Tibial nerve (tissue), 4 donors: ENCODE results near the gene CCDC9B.

Experiments used
- CTCF ChIP-seq, 5 experiments: fragments of 200-600 bp in 3 of 5; fragments of 450-650 bp in 2 of 5; sonication (generic) in 3 of 5; IDR thresholded peaks; one replicate each; pipeline ENCODE4 v1.5.1; 2016 to 2019; ENCODE audit warnings: antibody characterized with exemption in 5 of 5, mild to moderate bottlenecking in 3 of 5, moderate library complexity in 2 of 5
- EP300 ChIP-seq, 2 donors: sonication (generic); formaldehyde crosslinking; IDR thresholded peaks; one replicate each; pipeline ENCODE4 v1.6.1; 2017; ENCODE audit warnings: antibody characterized with exemption in 2 of 2, mild to moderate bottlenecking in 1 of 2
- POLR2A ChIP-seq, 2 donors: fragments of 450-650 bp; IDR thresholded peaks; one replicate each; pipeline ENCODE4 v1.6.1; 2017; ENCODE audit warnings: antibody characterized with exemption in 2 of 2, mild to moderate bottlenecking in 2 of 2, moderate library complexity in 2 of 2

DNA sequence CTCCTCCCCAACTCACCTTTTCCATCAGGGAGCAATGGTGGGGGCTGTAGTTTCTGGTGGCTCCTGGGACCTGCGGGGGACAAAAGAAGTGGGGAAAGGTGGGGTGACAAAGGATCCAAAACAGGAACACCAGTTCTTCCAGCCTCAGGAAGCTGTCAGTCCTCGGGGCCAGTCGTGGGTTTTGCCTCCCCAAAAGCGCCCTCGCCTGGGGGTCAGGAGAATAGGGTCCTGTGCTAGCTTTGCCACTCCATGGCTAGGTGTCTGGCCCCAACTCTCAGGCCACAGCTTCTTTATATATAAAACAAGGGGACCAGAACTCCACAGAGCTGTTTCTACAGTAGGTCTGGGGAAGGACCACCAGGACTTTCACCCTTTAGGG, 4.0 kb downstream of the CCDC9B start:
- peak in 1 of 5 experiments; percentile 9 for TF ChIP-seq CTCF (IDR thresholded peaks at IDR 0.05)
- no peak for TF ChIP-seq EP300 (IDR thresholded peaks at IDR 0.05)
- TF ChIP-seq POLR2A (IDR thresholded peaks at IDR 0.05) = no peak
